ENCODE results near the gene DRD2.

Gene DRD2

DNA sequence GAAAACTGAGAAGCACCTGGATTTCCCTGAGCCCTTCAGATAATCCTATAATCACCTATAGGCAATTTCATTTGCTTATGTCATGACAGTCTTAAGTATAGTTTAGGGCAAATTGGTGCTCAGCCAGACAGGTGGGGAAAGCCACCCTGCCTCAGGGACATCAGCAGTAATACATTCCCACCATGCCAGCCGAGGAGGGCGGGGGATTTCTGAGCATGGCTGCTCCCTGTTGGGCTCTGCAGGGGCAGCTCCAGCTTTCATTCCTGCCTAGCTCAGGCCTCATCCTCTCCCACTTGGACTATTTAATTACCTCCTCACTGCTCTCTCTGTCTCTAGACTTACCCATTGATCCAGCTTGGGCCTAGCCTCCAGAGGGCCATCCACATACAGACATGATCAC lies 9.0 kb upstream of the DRD2 start:
- H4K20me1 ChIP-seq: no peaks in the 10 kb centered on the region
- no peak overlapping the region for H3K4me2 ChIP-seq
- H3K27me3 ChIP-seq: no peaks in the 10 kb centered on the region
- no peaks in the 10 kb centered on the region for H3K36me3 ChIP-seq
- no peak overlapping the region for H3K4me3 ChIP-seq
- TF ChIP-seq Cebpa-rat (IDR thresholded peaks at IDR 0.05): no peak
- no peaks in the 10 kb centered on the region for H3K9me3 ChIP-seq
- no peak overlapping the region for H3K9ac ChIP-seq
- no peak overlapping the region for H3K27ac ChIP-seq
- no peaks in the 10 kb centered on the region for H3K4me1 ChIP-seq

DNA sequence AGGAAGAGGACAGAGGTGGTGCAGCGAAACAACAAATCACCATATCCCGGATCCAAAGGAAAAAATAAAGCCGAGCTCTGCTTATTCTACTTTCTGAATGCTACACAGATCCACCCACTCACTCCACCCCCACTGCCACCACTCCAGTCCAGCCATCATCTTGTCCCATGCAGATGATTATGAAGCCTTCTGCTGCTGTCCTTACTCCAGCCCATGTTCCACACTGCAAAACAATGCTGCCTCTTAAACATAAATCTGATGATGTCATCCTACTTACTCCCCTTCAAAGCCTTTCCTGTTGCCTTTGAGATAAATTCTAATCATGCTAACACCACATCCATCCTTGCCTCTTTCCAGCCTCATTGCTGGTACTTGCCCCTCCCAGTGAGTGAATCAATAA lies 6.5 kb upstream of the DRD2 start:
- Histone ChIP-seq H3K4me2 (no peak overlapping the region), H4K20me1 (no peaks in the 10 kb centered on the region), H3K9me3 (no peaks in the 10 kb centered on the region), H3K4me1 (no peaks in the 10 kb centered on the region), H3K27me3 (no peaks in the 10 kb centered on the region), H3K4me3 (no peak overlapping the region), H3K27ac (no peak overlapping the region), H3K36me3 (no peaks in the 10 kb centered on the region), H3K9ac (no peak overlapping the region)
- TF ChIP-seq Cebpa-rat (IDR thresholded peaks at IDR 0.05): no peak

DNA sequence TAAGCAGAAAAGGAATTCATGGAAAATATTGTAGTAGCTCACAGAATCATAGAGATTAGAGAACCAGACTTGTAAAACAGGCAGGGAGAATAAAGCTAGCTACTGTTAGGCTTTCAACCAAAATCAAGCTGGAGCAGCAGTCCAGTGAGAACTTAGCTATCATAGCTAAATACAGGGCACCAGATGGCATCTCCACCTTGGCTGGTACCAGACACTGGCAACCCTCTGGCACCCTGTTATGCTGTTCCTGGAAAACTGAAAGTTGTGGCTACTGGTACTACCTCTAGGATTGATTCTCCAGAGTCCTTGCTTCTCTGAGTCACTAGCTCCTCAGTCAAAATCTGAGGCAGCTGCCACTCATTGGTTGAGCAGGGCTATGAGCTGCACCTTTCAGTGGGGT lies 6.0 kb upstream of the DRD2 start:
- no peaks in the 10 kb centered on the region for H3K9me3 ChIP-seq
- H3K4me1 ChIP-seq: no peaks in the 10 kb centered on the region
- no peaks in the 10 kb centered on the region for H3K27me3 ChIP-seq
- H4K20me1 ChIP-seq: no peaks in the 10 kb centered on the region
- H3K36me3 ChIP-seq: no peaks in the 10 kb centered on the region
- H3K4me2 ChIP-seq: no peak overlapping the region
- H3K27ac ChIP-seq: no peak overlapping the region
- no peak overlapping the region for H3K4me3 ChIP-seq
- no peak overlapping the region for H3K9ac ChIP-seq
- TF ChIP-seq Cebpa-rat (IDR thresholded peaks at IDR 0.05): no peak

DNA sequence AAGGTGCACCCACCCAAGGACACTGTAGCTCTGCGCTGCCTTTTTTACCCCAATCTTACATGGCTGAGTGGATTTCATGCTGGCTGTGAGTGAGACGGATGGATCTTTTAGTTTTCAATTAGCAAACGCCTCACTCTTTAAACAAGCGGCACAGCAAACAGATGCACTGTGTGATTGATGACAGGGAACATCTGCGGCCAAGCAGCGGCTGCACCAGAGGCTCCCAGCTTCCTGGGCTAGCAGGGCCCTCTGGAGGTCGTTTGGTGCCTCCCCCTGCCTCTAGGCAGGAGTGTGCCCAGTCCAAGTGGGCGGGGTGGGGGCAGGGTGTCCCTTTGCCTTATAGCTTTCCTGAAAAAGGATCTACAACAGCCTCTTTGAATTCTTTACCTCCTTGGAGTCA lies 2.1 kb upstream of the DRD2 start:
- Histone ChIP-seq H4K20me1 (no peaks in the 10 kb centered on the region), H3K27me3 (no peaks in the 10 kb centered on the region)
- TF ChIP-seq Cebpa-rat (IDR thresholded peaks at IDR 0.05): no peak

DNA sequence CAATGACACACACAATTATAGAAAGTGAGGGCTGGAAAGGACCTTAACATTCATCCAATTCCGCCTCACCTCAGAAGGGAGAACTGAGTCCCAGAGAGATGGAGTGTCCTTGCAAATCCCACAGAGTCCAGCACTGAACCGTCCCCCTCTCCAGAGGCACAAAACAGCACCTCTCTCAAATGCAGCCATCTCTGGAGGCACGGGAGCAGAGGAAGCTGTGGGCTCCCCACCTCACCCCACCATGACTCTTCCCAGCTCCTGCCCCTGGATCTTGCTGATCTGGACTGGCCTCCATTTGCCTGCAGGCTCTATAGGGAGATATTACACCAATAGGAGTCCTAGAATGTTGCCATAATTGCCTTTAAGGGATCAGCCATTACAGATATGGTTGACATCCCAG lies 1.4 kb upstream of the DRD2 start:
- Histone ChIP-seq H3K4me2 (no peak overlapping the region), H3K4me3 (no peak overlapping the region), H3K36me3 (no peaks in the 10 kb centered on the region), H3K9ac (no peak overlapping the region), H3K4me1 (no peaks in the 10 kb centered on the region), H3K27ac (no peak overlapping the region), H3K9me3 (peaks cover 3% of the 10 kb centered on the region; the same call in 1 of the 2 replicates), H4K20me1 (no peaks in the 10 kb centered on the region), H3K27me3 (no peaks in the 10 kb centered on the region)
- TF ChIP-seq Cebpa-rat (IDR thresholded peaks at IDR 0.05): no peak

More for the DNA sequence above, 2.1 kb upstream of the DRD2 start:
- Histone ChIP-seq H3K4me1 (no peaks in the 10 kb centered on the region), H3K4me3 (no peak overlapping the region), H3K36me3 (no peaks in the 10 kb centered on the region), H3K27ac (no peak overlapping the region), H3K9me3 (peaks cover 3% of the 10 kb centered on the region; the same call in 1 of the 2 replicates), H3K9ac (no peak overlapping the region), H3K4me2 (no peak overlapping the region)

DNA sequence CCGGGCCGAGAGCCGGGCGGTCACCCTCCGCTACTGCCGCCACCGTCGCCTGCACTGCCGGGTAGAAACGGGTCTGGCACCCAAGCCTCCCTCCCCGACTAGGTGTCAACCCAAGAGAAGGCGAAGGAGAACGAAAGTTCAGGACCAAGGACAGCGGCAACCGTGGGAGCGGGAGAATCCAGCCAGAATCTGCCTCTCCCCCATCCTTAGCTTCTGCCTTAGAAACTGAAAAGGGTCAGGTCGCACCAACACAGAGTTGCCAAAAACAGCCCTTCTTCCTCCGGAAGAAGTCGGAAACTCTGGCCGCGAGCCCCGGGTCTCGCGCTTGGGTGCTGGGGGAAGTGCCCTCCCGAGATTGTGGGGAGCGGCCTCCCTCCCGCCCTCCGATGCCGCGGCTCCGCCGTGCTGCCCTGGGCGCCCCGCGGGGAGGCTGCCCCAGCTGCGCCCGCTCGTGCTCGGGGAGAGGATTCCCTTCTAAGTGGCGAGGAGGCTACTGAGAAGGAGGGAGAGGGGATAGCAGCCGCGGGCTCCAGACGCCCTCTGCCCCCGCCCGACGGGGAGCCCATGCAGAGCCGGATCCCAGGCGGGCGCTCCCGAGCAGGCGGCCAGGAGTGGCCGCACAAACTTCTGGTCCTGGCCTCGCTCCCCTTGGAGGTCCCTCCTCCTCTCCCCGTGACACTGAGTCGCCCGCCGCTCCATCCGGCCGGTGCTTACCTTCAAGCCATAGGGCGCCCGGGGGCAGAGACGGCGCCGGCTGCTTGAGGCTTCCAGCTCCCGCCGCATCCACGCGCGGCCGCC lies 637 bp downstream of the DRD2 start:
- no peak overlapping the region for H3K9ac ChIP-seq
- H4K20me1 ChIP-seq: no peaks in the 10 kb centered on the region
- no peak overlapping the region for H3K4me3 ChIP-seq
- H3K4me1 ChIP-seq: no peaks in the 10 kb centered on the region
- H3K27me3 ChIP-seq: no peaks in the 10 kb centered on the region
- TF ChIP-seq Cebpa-rat (IDR thresholded peaks at IDR 0.05): no peak
- H3K4me2 ChIP-seq: no peak overlapping the region
- no peak overlapping the region for H3K27ac ChIP-seq
- peaks cover 3% of the 10 kb centered on the region; the same call in 1 of the 2 replicates for H3K9me3 ChIP-seq
- H3K36me3 ChIP-seq: no peaks in the 10 kb centered on the region

DNA sequence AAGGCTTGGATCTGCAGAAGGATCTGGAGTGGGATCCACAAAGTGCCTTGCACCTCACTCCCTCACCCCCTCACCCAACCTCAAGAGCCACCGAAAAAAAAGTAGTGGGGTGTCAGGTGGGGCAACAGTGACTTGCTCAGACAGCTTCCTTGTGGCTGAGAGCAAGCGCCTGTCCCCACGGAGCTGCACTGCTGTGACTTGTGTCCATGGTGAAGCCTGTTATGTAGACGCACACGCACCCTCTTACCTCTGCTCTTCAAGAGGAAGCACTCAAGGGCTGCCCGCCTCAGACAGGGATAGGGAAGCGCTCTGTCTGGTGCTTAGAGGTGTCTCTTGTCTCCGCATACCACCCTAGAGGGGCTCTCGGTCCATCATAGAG lies 1.2 kb downstream of the DRD2 start:
- no peak overlapping the region for H3K4me2 ChIP-seq
- TF ChIP-seq Cebpa-rat (IDR thresholded peaks at IDR 0.05): no peak
- H3K27me3 ChIP-seq: no peaks in the 10 kb centered on the region

DNA sequence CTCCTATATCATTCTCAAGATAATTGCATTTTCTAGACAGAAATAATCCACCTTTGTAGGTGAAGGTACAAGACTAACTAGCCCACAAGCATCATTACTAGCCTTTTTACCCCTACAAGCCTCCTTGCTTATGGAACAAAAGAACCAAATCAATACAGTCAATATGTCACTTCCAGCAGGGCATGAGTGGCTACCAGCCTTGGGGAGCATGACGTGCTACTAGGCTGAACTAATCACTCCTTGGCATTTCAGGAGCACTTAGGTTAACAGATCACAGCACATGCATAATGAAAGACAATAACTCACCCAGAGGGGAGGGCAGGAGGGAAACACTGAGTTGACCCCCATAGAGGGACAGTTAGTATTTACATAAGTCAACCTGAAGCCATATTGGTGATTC lies 2.7 kb downstream of the DRD2 start:
- Histone ChIP-seq H4K20me1 (no peaks in the 10 kb centered on the region), H3K4me1 (no peaks in the 10 kb centered on the region), H3K4me2 (no peak overlapping the region), H3K36me3 (no peaks in the 10 kb centered on the region), H3K9me3 (peaks cover 3% of the 10 kb centered on the region; the same call in 1 of the 2 replicates), H3K27me3 (no peaks in the 10 kb centered on the region), H3K9ac (no peak overlapping the region), H3K27ac (no peak overlapping the region), H3K4me3 (no peak overlapping the region)
- TF ChIP-seq Cebpa-rat (IDR thresholded peaks at IDR 0.05): no peak

More for the DNA sequence above, 1.2 kb downstream of the DRD2 start:
- no peak overlapping the region for H3K4me3 ChIP-seq
- H3K9ac ChIP-seq: no peak overlapping the region
- H3K27ac ChIP-seq: no peak overlapping the region
- H4K20me1 ChIP-seq: no peaks in the 10 kb centered on the region
- H3K36me3 ChIP-seq: no peaks in the 10 kb centered on the region
- no peaks in the 10 kb centered on the region for H3K4me1 ChIP-seq
- H3K9me3 ChIP-seq: peaks cover 3% of the 10 kb centered on the region; the same call in 1 of the 2 replicates

DNA sequence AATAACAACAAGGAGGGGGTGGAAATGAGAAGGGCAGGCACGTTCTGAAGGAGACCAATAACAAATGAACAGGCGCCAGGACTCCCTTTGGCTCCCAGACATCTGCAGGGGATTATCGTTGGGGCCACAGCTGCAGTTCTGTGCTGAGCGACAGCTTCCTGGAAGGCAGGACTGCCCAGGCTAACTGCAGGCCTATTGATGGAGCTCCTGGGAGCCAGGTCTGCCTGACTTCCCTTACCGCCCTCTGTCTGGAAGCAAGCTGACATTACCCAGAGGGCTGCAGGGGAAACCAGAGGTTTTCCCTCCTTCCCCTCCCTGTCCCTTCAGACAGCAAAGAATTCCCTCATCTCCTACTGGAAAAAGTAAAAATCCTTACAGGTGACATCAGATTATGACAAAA lies 5.0 kb downstream of the DRD2 start:
- H3K27me3 ChIP-seq: no peaks in the 10 kb centered on the region
- no peaks in the 10 kb centered on the region for H3K4me1 ChIP-seq
- no peaks in the 10 kb centered on the region for H4K20me1 ChIP-seq
- H3K9me3 ChIP-seq: peaks cover 3% of the 10 kb centered on the region; the same call in 1 of the 2 replicates
- no peak for TF ChIP-seq Cebpa-rat (IDR thresholded peaks at IDR 0.05)
- H3K4me2 ChIP-seq: no peak overlapping the region
- H3K4me3 ChIP-seq: no peak overlapping the region
- H3K9ac ChIP-seq: no peak overlapping the region
- no peaks in the 10 kb centered on the region for H3K36me3 ChIP-seq
- H3K27ac ChIP-seq: no peak overlapping the region

DNA sequence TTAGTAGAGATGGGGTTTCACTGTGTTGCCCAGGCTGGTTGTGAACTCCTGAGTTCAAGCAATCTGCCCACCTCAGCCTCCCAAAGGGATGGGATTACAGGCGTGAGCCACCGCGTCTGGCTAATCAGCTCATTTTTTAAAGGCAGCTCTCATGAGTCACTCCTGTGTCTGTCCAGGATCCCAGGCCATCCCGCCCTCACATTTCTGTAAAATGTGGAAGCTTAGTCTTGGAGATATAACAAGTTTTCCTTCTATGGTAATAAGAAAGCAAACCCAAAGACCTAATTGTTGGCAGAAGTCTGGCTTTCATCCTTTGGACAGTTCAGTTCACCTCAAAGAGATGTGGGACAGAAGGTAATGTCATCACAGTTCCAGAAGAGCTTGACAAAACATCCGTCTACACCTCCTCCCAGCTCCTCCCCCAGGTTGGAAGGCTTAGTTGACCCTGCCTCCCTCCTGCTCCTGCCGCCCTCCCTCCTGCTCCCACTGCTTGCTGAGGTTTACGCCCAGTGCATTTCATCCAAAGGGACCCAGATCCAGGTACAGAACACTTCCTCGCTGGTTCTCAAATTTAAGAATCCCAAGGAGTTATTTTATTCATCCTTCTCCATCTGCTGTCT lies 6.4 kb downstream of the DRD2 start:
- Histone ChIP-seq H4K20me1 (no peaks in the 10 kb centered on the region), H3K27me3 (no peaks in the 10 kb centered on the region), H3K4me3 (no peak overlapping the region), H3K4me2 (no peak overlapping the region), H3K36me3 (no peaks in the 10 kb centered on the region), H3K9me3 (no peaks in the 10 kb centered on the region), H3K9ac (no peak overlapping the region), H3K27ac (no peak overlapping the region), H3K4me1 (no peaks in the 10 kb centered on the region)
- no peak for TF ChIP-seq Cebpa-rat (IDR thresholded peaks at IDR 0.05)
